A549 treated with DMSO at 1 μM for 4 hours (cell line): Measurements from ENCODE around the gene MS4A10. TPM values are rescaled to one million over a fixed set of nuclear protein-coding genes. Genes with fewer than 3 reads are reported as not detected.

ENCODE experiments used
- total RNA-seq: library from RNA; stranded (reverse); fragments of 200-300 nt; extraction: Qiagen RNA extraction; gene quantifications from 5 replicates; pipeline ENCODE4 v1.2.3, GENCODE V29; 2022; ENCODE audit warnings: low read depth

The MS4A10 gene
- total RNA-seq: not detected in 5 replicates

GRCh38 chr11:60785136-60785535 lies at the start of gene MS4A10:
MS4A10 (plus strand) TSS chr11:60785333; CDS start chr11:60790336, 5,003 bp downstream.

GRCh38 chr11:60756307-60757032 lies 28.7 kb upstream of the MS4A10 start, which contains the start of gene MS4A15:
MS4A15 (plus strand) TSS chr11:60756867; CDS start chr11:60763734, 6,867 bp downstream.

GRCh38 chr11:60841797-60842667 lies 56.9 kb downstream of the MS4A10 start, which contains the start of gene CCDC86:
CCDC86 (plus strand) TSS chr11:60842113; CDS start chr11:60842125, 12 bp downstream.

Other genes starting within 250 kb of the MS4A10 start
- gene MS4A8, start 85.7 kb upstream of the MS4A10 start, total RNA-seq: not detected in 5 replicates
- gene MS4A18, start 60.6 kb upstream of the MS4A10 start, total RNA-seq: not detected in 5 replicates
- not detected in 5 replicates for gene MS4A15, start 28.5 kb upstream of the MS4A10 start, total RNA-seq
- 92.7 to 113 TPM (median 102 TPM) in 5 replicates for gene CCDC86, start 56.8 kb downstream of the MS4A10 start, total RNA-seq
- 0.03 to 0.08 TPM (median 0.07 TPM) in 3 of 5 replicates, not detected in the others for gene PTGDR2, start 70.6 kb downstream of the MS4A10 start, total RNA-seq
- 0.09 to 0.58 TPM (median 0.16 TPM) in 5 replicates for gene ZP1, start 82.2 kb downstream of the MS4A10 start, total RNA-seq
- 165 to 207 TPM (median 191 TPM) in 5 replicates for gene PRPF19, start 121.3 kb downstream of the MS4A10 start, total RNA-seq
- gene TMEM109, start 128.8 kb downstream of the MS4A10 start, total RNA-seq: 116 to 131 TPM (median 128 TPM) in 5 replicates
- 128 to 202 TPM (median 168 TPM) in 5 replicates for gene TMEM132A, start 139.1 kb downstream of the MS4A10 start, total RNA-seq
- gene SLC15A3, start 166.8 kb downstream of the MS4A10 start, total RNA-seq: not detected in 5 replicates
- 0.06 to 0.47 TPM (median 0.15 TPM) in 5 replicates for gene CD6, start 186.3 kb downstream of the MS4A10 start, total RNA-seq